HG03139 (cell line): ENCODE results near the gene PAPPA.

Source experiments
- ATAC-seq: cut with Tn5 transposase; IDR thresholded peaks from one replicate; pipeline ENCODE4 v1.9.1; 2021; ENCODE audit not compliant: unreplicated experiment

PAPPA gene

GRCh38 chr9:116152390-116152789 lies 1.2 kb upstream of the PAPPA start:
- no peak for ATAC-seq

GRCh38 chr9:116152941-116153764 lies 438 bp upstream of the PAPPA start:
- ATAC-seq, result no peak

GRCh38 chr9:116154334-116154975 lies 864 bp downstream of the PAPPA start:
- ATAC-seq, result no peak

GRCh38 chr9:116154976-116155697 lies 1.5 kb downstream of the PAPPA start:
- ATAC-seq, result no peak

GRCh38 chr9:116155698-116156039 lies 2.1 kb downstream of the PAPPA start:
- no peak for ATAC-seq

DNA sequence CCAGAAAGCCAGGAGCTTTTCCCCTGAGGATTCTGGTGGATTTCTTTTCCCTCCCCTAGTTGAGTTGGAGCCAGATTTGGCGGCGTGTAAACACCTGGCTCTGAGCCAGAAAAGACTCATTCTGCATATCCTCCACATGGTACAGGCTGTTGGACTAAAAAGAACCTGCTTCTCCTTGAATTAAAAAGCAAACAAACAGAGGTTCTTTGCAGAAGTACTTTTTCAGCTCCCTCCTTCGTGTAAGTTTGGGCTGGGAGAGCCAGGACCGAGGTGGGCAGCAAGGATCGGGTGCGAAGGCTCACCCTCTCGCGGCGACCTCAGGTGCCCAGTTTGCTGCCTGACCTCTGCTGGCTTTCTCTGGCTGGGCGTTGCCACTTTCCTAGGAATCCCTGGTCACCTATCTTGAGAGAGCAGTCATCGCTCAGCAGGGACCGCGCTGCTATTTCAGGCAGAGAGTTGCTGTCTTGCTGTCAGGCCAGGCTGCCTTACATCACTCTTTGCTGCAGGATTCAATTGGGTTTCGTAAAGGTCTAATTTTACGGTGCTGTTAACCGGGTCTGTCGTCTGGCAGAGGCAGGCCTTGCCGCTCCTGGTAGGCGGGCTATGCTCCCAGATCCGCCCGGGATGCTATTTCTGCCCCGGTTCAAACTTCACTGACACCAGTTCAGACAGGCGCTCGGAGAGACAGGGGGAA lies 3.2 kb downstream of the PAPPA start:
- no peak for ATAC-seq

DNA sequence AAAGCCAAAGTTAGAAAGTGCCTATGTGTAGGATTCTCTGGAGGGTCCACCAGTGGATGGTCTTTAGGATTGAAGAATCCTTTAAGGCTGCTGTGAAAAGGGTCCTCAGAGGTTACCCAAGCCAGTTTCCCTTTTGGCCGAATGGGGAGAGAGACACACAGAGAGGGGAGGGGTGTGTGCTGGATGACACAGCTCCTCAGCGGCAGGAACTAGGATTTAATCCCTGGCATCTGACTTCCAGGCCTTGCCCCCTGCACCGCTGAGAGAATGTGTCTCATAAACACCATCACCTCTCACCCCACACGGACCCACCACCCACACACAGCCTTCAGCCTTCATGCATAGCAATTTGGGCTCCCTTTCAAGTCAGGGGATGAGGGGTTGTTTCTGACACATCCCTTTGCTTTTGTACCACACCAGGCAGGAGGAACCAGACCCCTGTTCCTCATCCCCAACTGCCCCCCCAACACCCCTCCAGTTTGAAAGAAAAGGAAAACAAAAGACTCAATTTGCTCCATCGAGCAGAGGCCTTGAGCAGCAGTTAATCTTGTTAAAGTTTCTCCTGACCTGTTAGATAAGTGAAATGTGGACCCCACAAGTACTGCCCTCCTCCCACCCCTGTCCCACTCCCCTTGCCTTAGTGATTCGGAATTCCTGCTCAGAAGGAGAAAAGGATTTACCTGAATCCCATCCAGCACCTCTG lies 4.0 kb downstream of the PAPPA start:
- no peak for ATAC-seq

DNA sequence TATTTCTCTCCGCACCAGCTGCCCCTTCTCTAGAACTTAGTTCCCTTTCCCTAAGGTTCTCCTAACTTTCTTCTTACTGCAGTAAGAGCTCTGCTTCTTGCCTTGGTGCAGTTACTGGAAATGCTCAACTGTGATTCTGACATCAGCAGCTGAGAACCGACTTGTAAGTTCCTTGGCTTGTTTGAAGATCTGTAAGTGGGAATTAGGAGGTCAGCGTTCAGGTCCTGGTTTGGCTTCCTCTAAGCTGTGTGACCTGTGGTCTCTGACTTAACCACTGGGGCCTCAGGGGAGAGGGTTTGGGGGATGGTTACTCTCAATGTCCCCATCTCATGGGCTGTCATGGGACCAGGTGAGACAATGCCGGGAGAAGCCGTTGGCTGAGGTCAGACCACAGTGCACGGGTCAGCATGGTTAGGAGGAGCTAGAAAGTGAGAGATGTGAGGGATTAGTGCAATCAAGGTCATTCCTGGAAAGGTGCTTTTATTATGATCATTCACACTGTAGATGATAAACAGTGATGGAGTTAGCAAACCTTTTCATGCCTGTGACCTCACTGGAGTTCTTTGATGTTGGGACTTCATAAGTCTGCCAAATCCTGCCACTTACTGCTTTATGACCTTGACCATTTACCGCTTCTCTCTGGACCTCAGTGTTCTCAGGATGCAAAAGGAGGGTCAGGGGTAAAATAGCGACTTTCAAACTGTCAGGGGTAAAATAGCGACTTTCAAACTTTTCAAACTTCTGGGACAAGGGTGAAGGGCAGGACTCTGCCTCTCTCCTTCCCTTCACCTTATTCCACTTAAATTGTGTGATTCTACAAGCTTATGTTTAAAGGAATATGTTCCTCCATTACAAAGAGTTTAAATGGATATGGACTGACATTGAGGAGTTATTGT lies 7.3 kb downstream of the PAPPA start:
- no peak for ATAC-seq

GRCh38 chr9:116162241-116162781 lies 8.7 kb downstream of the PAPPA start:
- ATAC-seq, result no peak

- no peak for ATAC-seq
Observed at GRCh38 chr9:116163293-116164055, 9.9 kb downstream of the PAPPA start.

DNA sequence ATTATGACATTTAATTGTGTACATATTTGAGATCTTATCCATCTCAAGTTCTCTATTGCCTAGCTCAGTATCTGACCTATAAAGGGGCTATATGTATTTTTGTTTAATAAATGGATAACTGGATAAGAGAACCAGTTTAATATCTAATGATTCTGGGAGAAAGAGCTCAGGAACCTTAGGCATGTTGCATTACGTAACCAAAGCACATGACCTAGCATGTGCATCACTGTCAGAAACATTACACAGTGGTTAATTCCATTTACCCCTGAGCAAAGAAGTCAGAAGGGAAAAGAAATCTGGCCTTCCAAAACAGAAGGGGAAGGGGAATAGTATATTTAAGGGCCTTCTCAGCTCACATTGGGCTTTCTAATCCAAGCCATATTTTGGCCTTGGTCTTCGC lies 12.3 kb downstream of the PAPPA start:
- ATAC-seq, result no peak

DNA sequence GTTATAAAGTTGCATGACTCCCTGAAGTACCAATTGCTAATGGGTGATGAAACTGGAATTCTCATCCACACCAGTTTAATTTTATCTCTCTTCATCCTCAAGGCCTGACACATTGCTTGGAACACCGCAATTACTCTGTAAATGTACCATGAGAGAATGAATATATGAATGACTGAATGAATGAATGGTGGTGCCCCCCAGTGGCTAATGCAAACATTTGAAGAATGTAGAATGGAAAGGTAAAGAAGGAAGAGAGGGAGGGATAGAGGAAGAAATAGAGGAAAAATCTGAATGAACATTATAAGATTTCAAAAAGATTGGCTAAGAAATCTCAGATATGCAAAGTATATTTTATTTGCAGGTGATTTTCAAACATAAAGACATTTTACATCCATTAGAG lies 13.1 kb downstream of the PAPPA start:
- no peak for ATAC-seq

DNA sequence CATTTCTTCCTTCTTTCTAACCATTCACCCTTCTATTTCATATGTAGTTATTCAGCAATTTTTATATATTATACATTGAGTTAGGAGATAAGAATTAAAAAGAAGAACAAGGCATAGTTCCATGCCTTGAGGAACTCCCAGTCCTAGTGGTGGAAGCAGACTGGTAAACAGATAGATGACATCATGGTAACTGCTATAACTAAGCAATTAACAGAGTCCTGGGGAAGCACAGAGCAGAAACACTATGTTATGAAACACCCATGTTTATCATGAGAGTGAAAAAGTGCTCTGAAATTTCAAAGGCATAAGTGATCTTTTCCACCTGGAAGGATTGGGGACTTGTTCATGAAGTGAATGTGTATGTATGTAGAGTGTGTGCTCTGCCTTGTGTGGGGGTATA lies 14.6 kb downstream of the PAPPA start:
- no peak for ATAC-seq

GRCh38 chr9:116172216-116172615 lies 18.6 kb downstream of the PAPPA start:
- ATAC-seq, result no peak

GRCh38 chr9:116174347-116174746 lies 20.8 kb downstream of the PAPPA start:
- no peak for ATAC-seq

DNA sequence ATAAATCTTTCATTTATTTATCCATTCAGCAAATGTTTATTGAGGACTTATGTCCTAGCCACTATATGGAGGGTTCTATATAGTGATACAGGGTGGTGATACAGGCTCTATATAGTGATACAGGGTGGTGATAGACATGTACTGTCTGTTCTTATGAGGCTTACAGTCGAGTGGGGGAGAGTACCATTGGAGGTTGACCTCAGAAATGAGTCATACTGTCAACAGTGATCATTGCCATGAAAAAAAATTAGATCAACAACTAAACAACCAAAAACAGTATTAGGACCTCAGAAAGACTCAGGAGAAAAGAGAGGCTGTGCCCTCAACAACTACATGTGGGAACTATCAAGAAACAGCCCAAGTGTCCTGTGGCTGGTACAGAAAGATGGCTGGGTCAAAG lies 22.0 kb downstream of the PAPPA start:
- no peak for ATAC-seq

DNA sequence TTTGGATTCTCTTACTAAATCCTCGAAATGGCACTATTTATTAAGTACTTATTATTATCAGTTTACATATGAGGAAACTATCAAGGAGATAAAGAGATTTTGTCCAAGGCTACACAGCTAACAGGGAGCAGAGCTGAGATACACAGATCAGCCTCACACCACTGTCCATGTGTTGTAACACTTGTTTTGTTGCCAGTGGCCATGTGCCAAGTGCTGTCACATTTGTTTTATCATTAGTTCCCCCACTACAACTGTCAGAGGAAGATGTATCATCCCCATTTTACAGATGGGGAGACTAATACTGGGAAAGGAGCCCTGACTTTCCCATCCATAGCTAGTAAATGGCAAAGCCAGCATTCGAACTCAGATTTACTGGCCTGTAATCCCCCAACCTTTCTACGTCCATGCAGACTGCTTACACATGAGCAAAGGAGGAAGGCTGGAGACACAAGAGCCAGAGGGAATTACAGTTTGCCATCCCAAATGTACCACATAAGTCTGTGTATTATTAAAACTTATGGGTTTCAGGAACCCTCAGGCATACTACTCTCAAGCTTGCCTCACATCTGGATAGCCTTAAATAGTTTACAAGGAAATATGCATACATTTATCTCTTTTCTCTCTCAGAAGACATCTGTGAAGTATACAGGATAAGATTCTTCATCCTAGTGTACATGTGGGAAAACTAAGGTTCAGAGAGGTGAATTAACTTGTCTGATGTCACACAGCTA lies 25.1 kb downstream of the PAPPA start:
- no peak for ATAC-seq

DNA sequence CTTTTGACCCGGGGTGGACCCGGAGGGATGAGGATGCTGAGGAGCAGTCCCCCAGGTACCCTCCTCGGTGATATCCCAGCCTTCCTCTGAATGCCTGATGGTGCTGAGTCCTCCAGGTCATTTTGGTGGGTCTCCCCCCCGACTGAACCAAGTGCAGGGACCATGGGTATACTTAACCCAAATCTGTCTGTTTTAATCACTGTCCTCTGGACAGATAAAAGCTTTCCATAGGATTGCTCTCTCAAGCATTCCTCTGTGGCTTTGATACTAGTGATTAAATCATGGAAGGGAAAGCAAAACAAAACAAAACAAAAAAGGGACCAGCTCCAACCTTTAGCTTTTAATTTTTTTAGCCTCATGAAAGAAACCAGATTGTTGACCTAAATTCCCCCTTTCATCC lies 26.0 kb downstream of the PAPPA start:
- ATAC-seq, result no peak
